GM10248 (cell line): ENCODE data around the gene DSCAML1.

Experiments
- CTCF ChIA-PET: fragments of 300-600 bp; sonication (Branson Sonifier 250); formaldehyde crosslinking; extraction: SDS; loops from one replicate; lab custom pipeline; 2021; ENCODE audit warnings: antibody characterized with exemption; lab: Yijun Ruan, JAX
- POLR2A ChIA-PET: fragments of 350-650 bp; sonication (Branson Sonifier 250); formaldehyde crosslinking; extraction: SDS; loops from one replicate; lab custom pipeline; 2020; ENCODE audit warnings: antibody characterized with exemption; lab: Yijun Ruan, JAX
- DNase-seq: peaks from one replicate; pipeline ENCODE4 v3.0.0; 2012; ENCODE audit errors: extremely low spot score
- CTCF ChIP-seq: IDR thresholded peaks from 2 replicates; pipeline ENCODE4 v1.5.1; 2012; ENCODE audit warnings: mild to moderate bottlenecking, low read depth; ENCODE audit errors: extremely low read depth, missing control alignments, control extremely low read depth

DSCAML1 gene

GRCh38 chr11:117501237-117501898 is 295.6 kb downstream of the DSCAML1 start:
- no peak for DNase-seq
- POLR2A ChIA-PET: no interaction called here
- no peak for TF ChIP-seq CTCF
- CTCF ChIA-PET: no interaction called here

GRCh38 chr11:117498791-117499190 is 298.2 kb downstream of the DSCAML1 start:
- no peak for TF ChIP-seq CTCF
- ChIA-PET CTCF (interaction anchor here (1.0 to 2.9 kb wide), 2 partner anchors 39 to 73 kb away, joined by 3 to 12 read pairs; no protein-coding TSS in a partner anchor), POLR2A (no interaction called here)
- no peak for DNase-seq

DNA sequence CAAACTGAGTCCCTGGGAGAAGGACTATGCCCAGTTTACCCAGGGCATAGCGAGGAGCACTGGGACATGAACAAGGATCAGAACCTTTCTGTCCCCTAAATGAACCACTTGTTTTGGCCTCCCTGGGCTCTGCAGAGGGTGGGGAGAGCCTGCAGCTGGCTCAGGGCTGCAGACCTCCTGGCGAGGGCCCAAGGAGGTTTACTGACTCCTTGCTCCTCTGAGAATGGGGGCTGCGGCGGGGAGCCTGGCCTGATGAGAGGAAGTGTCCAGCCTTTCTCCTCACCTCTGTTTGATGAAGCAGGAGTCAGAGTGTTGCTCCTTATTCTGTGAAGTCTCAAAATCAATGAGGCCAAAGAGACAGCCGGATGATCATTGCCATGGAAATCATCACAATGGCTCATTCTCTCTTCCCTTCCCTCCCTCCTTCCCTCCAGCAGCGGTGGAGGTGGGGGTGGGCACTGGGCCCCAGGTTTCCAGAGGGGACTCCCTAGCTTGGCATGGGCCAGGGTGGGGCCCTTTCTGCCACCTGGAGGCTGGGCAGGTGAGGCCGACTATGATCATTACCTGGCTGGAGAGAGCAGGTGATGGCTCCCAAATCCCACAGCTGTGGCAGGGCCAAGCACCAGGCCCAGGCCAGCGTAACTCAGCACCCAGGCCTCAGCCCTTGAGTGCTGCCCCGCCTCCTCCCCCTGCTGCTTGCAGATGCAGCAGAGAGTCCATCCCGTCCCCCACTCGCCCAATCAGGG is 299.6 kb downstream of the DSCAML1 start:
- ChIA-PET CTCF (interaction anchor here (2.9 kb wide), 1 partner anchor 71 kb away, joined by 12 read pairs; no protein-coding TSS in a partner anchor), POLR2A (interaction anchor here (0.5 kb wide), 1 partner anchor 41 kb away, joined by 6 read pairs; no protein-coding TSS in a partner anchor)
- no peak for DNase-seq
- TF ChIP-seq CTCF: no peak

DNA sequence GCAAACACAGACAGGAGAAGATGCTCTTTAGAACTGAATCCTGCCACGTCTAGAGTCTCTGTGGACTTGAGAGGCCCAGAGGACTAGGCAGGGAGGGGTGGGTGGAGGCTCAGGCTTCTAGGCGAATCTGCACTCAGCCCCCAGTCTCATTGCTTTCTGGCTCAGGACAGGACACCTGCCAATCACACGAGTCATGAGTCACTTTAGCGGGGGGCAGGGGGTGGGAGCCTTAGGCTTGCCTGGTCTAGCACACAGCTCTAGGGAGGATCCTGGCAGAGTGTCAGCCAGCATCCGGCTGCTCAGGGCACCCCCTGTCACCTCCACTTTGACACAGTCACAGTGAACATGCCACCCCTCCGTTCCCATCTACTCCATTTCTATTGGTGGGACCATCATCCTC is 301.7 kb downstream of the DSCAML1 start:
- no peak for DNase-seq

GRCh38 chr11:117492578-117493251 is 304.3 kb downstream of the DSCAML1 start:
- DNase-seq: no peak
- TF ChIP-seq CTCF: no peak
- CTCF ChIA-PET: interaction anchor here (1.1 to 1.4 kb wide), 2 partner anchors 10 to 44 kb away, joined by 3 to 5 read pairs; no protein-coding TSS in a partner anchor
- POLR2A ChIA-PET: interaction anchor here (0.7 kb wide), 1 partner anchor 338 kb away, joined by 4 read pairs; no protein-coding TSS in a partner anchor

More for the DNA sequence above, 301.7 kb downstream of the DSCAML1 start:
- ChIA-PET CTCF (interaction anchor here (0.6 kb wide), 1 partner anchor 14 kb away, joined by 3 read pairs; no protein-coding TSS in a partner anchor), POLR2A (no interaction called here)
- no peak for TF ChIP-seq CTCF

- no peak for DNase-seq
- POLR2A ChIA-PET: no interaction called here
- TF ChIP-seq CTCF: no peak
- CTCF ChIA-PET: interaction anchor here (1.2 to 1.8 kb wide), 2 partner anchors 65 to 317 kb away, joined by 3 to 6 read pairs; no protein-coding TSS in a partner anchor
Observed at GRCh38 chr11:117490911-117491310, 306.1 kb downstream of the DSCAML1 start.
